OCI-LY7 (cell line): ENCODE results near the gene SURF4. TPM values are rescaled to one million over a fixed set of nuclear protein-coding genes. Genes with fewer than 3 reads are reported as not detected.

Experiments
- BruUV-seq: library from RNA; stranded (reverse); fragments of 400-500 nt; replicated peaks from 2 replicates; lab custom pipeline; 2021; lab: Mats Ljungman, UMichigan
- CTCF ChIA-PET: fragments of 300-600 bp; sonication (Branson Sonifier 250); formaldehyde crosslinking; loops from one replicate; lab custom pipeline; 2022; ENCODE audit warnings: antibody characterized with exemption; ENCODE audit not compliant: unreplicated experiment; lab: Charles Lee
- POLR2A ChIA-PET: fragments of 300-600 bp; sonication (Branson Sonifier 250); formaldehyde crosslinking; loops from one replicate; lab custom pipeline; 2022; ENCODE audit warnings: antibody characterized with exemption; lab: Charles Lee
- DNase-seq: peaks from one replicate; pipeline ENCODE4 v3.0.0-alpha.2; 2015; ENCODE audit warnings: low spot score
- H2AFZ ChIP-seq: fragments of 200-600 bp; sonication (generic), shearing (Covaris generic); 2 replicates; pipeline ENCODE4 v1.6.1; 2014; ENCODE audit warnings: mild to moderate bottlenecking, antibody characterized with exemption, low read length, moderate library complexity
- H3K27ac ChIP-seq: fragments of 200-600 bp; sonication (generic); 2 replicates; pipeline ENCODE4 v1.5.1; 2014; ENCODE audit warnings: mixed run types, low read depth, mild to moderate bottlenecking, moderate library complexity, low read length, inconsistent platforms; ENCODE audit not compliant: poor library complexity, severe bottlenecking
- H3K36me3 ChIP-seq: fragments of 200-600 bp; sonication (generic); 2 replicates; pipeline ENCODE4 v1.6.1; 2014; ENCODE audit warnings: mild to moderate bottlenecking, antibody characterized with exemption, low read length, moderate library complexity, mixed read lengths; ENCODE audit not compliant: insufficient read depth
- H3K4me1 ChIP-seq: fragments of 200-600 bp; sonication (generic); 2 replicates; pipeline ENCODE4 v1.5.1; 2014; ENCODE audit warnings: mild to moderate bottlenecking, low read length; ENCODE audit not compliant: insufficient read depth, poor library complexity, severe bottlenecking
- H3K4me2 ChIP-seq: fragments of 200-600 bp; sonication (generic); 2 replicates; pipeline ENCODE4 v1.6.1; 2014; ENCODE audit warnings: mild to moderate bottlenecking, low read length
- H3K4me3 ChIP-seq: fragments of 200-600 bp; sonication (generic); 2 replicates; pipeline ENCODE4 v1.5.1; 2014; ENCODE audit warnings: mild to moderate bottlenecking, low read depth, low read length; ENCODE audit not compliant: poor library complexity, severe bottlenecking
- H3K79me2 ChIP-seq: fragments of 200-600 bp; sonication (generic); 2 replicates; pipeline ENCODE4 v1.6.1; 2016; ENCODE audit warnings: low read depth, mild to moderate bottlenecking, low read length, moderate library complexity, mixed read lengths; ENCODE audit not compliant: insufficient read depth
- H3K9me2 ChIP-seq: fragments of 200-600 bp; sonication (generic); 2 replicates; pipeline ENCODE4 v1.6.1; 2016; ENCODE audit warnings: mild to moderate bottlenecking, low read length, mixed read lengths; ENCODE audit not compliant: insufficient read depth
- H3K9me3 ChIP-seq: fragments of 200-600 bp; sonication (generic); 2 replicates; pipeline ENCODE4 v1.6.1; 2014; ENCODE audit warnings: mild to moderate bottlenecking, mixed run types, low read length, mixed read lengths
- H4K20me1 ChIP-seq: fragments of 200-600 bp; sonication (generic); 2 replicates; pipeline ENCODE4 v1.6.1; 2014; ENCODE audit warnings: mild to moderate bottlenecking, antibody characterized with exemption, low read length, moderate library complexity, mixed read lengths; ENCODE audit not compliant: insufficient read depth
- EZH2phosphoT487 ChIP-seq: fragments of 200-600 bp; sonication (generic); IDR thresholded peaks from 2 replicates; pipeline ENCODE4 v1.6.1; 2018; ENCODE audit warnings: low read depth, borderline replicate concordance, mild to moderate bottlenecking, mixed run types, antibody characterized with exemption, low read length, moderate library complexity, mixed read lengths
- intact Hi-C: fragments of 100-400 bp; cut with micrococcal nuclease; formaldehyde crosslinking; loops from one replicate; pipeline ENCODE4 v1.10.0; 2022; ENCODE audit not compliant: unreplicated experiment
- total RNA-seq, 2 experiments: library from RNA; depleted of rRNA in 1 of 2; stranded (reverse); fragments of >200 nt in 1 of 2; shearing (Covaris generic) in 1 of 2; gene quantifications; 2 replicates each; pipeline ENCODE4 v1.2.3, GENCODE V29; 2014 to 2022
- TF ChIP-seq, protein P1 (sequence below): fragments of 200-600 bp; sonication (generic); conservative IDR thresholded peaks from 2 replicates; pipeline ENCODE4 v1.5.1; 2014; ENCODE audit warnings: mild to moderate bottlenecking, antibody characterized with exemption, low read length, moderate library complexity, mixed read lengths

SURF4 gene
- total RNA-seq, 2 experiments from 2014 or later, result 75.5 to 92.3 TPM

- Histone ChIP-seq H3K4me3 (no peak overlapping the region), H3K9me3 (0 out of 2 replicates have a peak, but pooled peaks cover 7% of the 10 kb centered on the region), H3K36me3 (no peaks in the 10 kb centered on the region), H3K27ac (no peak overlapping the region), H2AFZ (no peak overlapping the region), H3K9me2 (no peaks in the 10 kb centered on the region), H4K20me1 (peaks cover 7% of the 10 kb centered on the region), H3K4me1 (peaks cover 10% of the 10 kb centered on the region), H3K79me2 (peaks cover 14% of the 10 kb centered on the region), H3K4me2 (no peak overlapping the region)
- TF ChIP-seq, protein P1, sequence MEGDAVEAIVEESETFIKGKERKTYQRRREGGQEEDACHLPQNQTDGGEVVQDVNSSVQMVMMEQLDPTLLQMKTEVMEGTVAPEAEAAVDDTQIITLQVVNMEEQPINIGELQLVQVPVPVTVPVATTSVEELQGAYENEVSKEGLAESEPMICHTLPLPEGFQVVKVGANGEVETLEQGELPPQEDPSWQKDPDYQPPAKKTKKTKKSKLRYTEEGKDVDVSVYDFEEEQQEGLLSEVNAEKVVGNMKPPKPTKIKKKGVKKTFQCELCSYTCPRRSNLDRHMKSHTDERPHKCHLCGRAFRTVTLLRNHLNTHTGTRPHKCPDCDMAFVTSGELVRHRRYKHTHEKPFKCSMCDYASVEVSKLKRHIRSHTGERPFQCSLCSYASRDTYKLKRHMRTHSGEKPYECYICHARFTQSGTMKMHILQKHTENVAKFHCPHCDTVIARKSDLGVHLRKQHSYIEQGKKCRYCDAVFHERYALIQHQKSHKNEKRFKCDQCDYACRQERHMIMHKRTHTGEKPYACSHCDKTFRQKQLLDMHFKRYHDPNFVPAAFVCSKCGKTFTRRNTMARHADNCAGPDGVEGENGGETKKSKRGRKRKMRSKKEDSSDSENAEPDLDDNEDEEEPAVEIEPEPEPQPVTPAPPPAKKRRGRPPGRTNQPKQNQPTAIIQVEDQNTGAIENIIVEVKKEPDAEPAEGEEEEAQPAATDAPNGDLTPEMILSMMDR, result no peak
- no peak for TF ChIP-seq EZH2phosphoT487
- POLR2A ChIA-PET, result interaction anchor here (1.3 kb wide), 1 partner anchor 14 kb away, joined by 3 read pairs; no protein-coding TSS in a partner anchor
- no TSS peak for BruUV-seq
- intact Hi-C loops, result no loop called here
- DNase-seq, result no peak
- CTCF ChIA-PET, result no interaction called here
Measured at GRCh38 chr9:133379153-133380086, 3.6 kb upstream of the SURF4 start.

GRCh38 chr9:133378408-133378962, 2.6 kb upstream of the SURF4 start:
- DNase-seq, result no peak
- no TSS peak for BruUV-seq
- Histone ChIP-seq H3K4me1 (peaks cover 10% of the 10 kb centered on the region), H2AFZ (no peak overlapping the region), H3K4me2 (no peak overlapping the region), H3K9me3 (0 out of 2 replicates have a peak, but pooled peaks cover 7% of the 10 kb centered on the region), H3K27ac (no peak overlapping the region), H3K36me3 (peaks cover 4% of the 10 kb centered on the region; the same call in 1 of the 2 replicates), H3K79me2 (peaks cover 23% of the 10 kb centered on the region), H4K20me1 (peaks cover 7% of the 10 kb centered on the region), H3K4me3 (no peak overlapping the region), H3K9me2 (no peaks in the 10 kb centered on the region)
- ChIA-PET CTCF (no interaction called here), POLR2A (interaction anchor here (1.3 kb wide), 1 partner anchor 13 kb away, joined by 3 read pairs; no protein-coding TSS in a partner anchor)
- intact Hi-C loops, result no loop called here
- TF ChIP-seq, protein P1, result no peak
- no peak for TF ChIP-seq EZH2phosphoT487
